NCI-H2196 (cell line): Measurements from ENCODE around the gene ACTR8.

Source experiments
- DNase-seq: peaks from one replicate; lab custom pipeline; 2025; ENCODE audit not compliant: unreplicated experiment; lab: John Stamatoyannopoulos, UW

The ACTR8 gene

DNA sequence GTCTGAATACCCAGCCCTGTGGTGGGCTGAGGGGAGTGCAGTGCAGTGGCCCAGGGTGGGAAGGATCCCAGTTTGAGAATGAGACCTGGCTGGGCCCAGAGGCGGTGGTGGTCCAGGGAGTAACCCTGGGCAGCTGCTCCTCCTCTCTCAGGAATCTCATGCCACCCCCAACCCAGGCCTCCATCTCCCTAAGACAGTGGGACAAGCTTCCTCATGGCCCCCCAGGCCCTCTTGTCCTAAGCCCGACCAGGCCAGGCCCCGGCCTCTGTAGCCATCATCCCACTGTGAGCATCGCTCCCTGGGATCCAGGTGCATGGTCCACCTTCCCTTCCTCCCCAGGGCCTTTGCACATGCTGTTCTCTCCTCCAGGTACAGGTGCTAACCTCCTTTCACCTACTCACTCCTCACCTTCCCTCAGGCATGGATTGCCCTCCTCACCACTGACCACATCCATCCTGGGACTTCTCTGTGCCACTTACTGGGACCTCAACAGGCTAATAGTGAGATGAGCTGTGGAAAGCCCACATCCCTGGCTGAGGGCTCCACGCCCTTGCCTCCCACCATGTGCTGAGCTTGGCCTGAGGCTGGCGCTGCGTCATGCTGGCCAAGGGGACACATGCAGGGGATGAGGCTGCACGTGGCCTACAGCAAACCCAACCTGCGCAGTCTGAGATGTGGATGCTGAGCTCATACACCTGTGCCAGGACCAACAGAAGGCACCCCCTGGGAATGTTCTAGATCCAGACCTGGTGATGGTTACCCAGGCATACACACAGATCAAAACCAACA is 45.7 kb downstream of the ACTR8 start:
- no peak for DNase-seq

DNA sequence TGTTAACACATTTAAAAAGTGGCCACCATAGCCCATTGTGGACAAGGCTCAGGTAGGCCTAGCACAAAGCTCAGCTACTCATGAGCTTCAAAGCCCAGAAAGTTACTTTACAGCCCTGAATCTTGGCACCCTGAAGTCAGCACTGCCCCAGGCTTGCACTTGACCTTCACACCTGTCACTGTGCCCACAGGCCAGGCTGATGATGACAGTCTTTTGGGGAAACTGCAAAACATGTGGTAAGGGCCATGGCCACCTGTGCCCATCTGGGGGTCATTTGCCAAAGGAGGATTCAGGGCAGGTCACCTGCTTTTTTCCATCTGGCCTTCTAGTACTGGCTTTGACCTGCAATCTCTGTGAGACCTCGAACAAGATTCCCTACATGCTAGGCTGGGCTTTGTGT is 46.7 kb downstream of the ACTR8 start:
- DNase-seq, result no peak

GRCh38 chr3:53834429-53835095 is 47.4 kb downstream of the ACTR8 start:
- DNase-seq, result no peak

GRCh38 chr3:53833700-53834099 is 48.3 kb downstream of the ACTR8 start:
- DNase-seq, result no peak

DNA sequence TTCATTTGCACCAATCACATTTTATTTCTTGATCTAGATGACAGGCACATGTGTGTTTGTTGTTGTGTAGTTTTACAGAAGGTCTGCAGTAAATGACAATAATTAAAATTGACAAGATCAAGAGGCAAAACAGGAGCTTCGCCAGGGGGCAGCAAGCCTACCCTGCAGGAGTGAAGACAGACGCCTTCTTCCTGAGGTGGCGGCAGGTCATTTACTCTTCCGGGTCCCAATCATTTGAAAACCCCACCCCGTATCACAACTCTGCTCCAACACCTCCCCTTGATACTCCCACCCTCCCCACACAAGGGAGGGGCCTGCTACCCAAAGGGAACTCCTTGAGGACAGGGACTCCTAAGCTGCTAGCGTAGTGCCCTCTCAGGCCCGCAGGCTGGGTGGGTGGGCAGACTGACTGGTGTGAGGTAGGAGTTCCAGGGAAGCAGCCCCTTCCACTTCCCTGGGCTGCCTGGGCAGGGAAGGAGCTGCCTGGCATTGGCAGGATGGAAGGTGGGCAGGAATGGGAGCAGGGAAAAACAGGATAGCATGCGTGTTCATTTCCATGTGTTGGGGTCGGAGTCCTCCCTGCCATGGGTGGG is 48.8 kb downstream of the ACTR8 start:
- DNase-seq, result no peak

GRCh38 chr3:53830944-53831343 is 51.0 kb downstream of the ACTR8 start:
- DNase-seq, result no peak

- DNase-seq, result no peak
Measured at GRCh38 chr3:53829605-53830004, 52.3 kb downstream of the ACTR8 start.

DNA sequence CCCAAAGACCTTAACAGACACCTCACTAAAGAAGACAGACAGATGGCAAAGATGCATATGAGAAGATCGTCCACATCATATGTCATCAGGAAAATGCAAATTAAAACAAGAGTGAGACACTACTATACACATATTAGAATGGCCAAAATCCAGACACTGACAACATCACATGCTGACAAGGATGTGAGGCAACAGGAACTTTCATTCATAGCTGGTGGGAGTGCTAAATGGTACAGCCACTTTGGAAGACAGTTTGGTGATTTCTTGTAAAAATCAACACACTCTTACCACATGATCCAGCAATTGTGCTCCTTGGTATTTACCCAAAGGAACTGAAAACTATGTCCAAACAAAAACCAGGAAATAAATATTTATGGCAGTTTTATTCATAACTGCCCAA is 53.4 kb downstream of the ACTR8 start:
- no peak for DNase-seq

GRCh38 chr3:53826048-53826447 is 55.9 kb downstream of the ACTR8 start:
- no peak for DNase-seq

DNA sequence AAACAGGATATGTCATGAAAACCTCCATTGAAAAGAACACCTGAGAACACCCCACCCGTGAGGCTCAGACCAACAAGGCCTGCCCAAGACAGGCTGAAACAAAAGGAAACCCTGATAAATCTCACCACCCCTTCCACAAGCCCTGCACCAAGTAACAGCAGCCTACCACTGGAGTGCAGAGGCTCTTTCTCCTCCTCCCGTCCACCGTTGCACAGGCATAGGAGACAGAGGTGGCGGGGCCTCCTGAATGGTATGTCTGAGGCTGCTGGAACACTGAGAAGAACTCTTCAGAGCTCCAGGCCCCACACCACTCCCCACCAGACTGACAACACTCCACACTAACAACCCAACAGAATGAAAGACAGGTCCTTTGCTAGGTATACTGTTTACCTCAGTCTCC is 57.2 kb downstream of the ACTR8 start:
- no peak for DNase-seq

DNA sequence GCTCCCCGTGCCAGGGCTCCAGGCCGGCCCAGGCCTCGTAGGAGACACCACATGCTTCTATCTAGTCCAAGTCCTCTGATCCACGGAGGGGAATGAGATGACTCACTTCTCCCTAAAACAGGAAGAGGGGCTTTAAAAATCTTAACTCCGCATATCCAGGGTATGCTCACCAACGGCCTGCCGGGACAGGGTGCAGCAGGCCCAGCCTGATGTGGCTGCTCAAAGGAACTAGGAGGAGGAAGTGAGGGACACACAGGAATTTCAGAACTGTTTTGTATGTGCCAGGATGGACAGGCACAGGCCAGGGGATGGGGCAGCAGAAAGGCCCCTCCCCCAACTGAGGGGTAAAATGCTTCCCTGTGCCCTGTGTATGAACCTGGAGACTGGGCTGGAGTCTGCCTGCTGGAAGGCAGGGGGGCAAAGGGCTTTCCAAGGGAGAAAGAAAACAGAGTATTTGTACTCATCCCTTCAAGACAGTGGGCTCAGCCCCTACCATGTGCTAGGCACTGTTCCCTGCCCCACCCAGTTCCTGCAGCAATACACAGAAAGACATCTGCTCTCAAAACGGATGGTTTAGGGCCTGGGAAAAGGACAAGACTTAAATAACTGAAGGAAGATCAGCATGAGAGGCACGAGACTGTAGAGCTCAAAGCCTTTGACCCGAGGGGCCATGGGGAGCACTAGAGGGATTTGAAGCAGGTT is 57.8 kb downstream of the ACTR8 start:
- DNase-seq, result no peak

GRCh38 chr3:53823026-53823955 is 58.7 kb downstream of the ACTR8 start:
- DNase-seq, result no peak

DNA sequence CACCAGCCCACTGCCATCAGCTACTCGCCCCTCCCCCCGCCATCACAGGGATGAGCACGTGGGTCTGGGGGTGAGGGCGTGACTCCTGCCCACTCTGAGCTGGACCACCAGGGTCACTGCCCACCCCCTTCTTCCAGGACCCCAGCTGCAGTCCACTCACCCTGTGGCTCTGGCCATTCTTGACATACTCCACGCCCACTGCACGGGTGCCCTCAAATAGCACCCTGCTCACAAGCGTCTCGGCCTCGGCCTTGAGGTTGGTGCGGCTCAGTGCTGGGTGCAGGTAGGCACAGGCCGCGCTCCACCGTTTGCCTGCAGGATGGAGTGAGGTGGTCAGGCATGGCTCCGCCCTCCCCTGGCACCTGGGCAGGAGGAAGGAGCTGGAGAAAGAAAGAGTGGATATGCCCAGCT is 59.6 kb downstream of the ACTR8 start:
- DNase-seq, result no peak

DNA sequence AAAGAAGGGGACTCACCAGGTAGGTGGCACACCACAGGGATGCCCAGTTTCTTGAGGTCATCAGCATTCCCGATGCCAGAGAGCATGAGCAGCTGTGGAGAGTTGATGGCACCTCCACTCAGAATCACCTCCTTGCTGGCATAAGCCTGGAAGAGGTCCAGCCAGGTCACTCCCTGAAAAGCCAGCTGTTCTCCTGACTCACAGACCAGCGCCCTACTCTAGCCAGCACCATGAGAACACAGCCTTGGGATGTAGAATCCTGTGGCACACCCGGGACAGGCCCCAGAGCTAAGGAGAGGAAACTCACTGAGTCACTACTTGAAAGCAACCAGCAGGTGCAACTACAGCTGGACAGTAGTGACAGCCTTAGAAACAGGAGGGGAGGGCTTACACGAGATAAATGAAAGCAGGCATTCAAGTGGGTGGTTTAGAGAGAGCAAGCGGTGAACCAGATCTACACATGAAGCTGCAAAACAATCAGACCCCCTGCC is 60.3 kb downstream of the ACTR8 start:
- peak; percentile 11 for DNase-seq

- no peak for DNase-seq
Measured at GRCh38 chr3:53820756-53821580, 61.0 kb downstream of the ACTR8 start.

GRCh38 chr3:53820084-53820483 is 61.9 kb downstream of the ACTR8 start:
- no peak for DNase-seq

GRCh38 chr3:53819163-53819868 is 62.6 kb downstream of the ACTR8 start:
- DNase-seq, result no peak

GRCh38 chr3:53818221-53819162 is 63.5 kb downstream of the ACTR8 start:
- no peak for DNase-seq
